Skeletal muscle satellite cell (primary cell): ENCODE results near the gene TMC7.

Source experiments
- H3K27me3 ChIP-seq: 2 replicates; pipeline ENCODE4 v1.7.0; 2013; ENCODE audit warnings: low read length; ENCODE audit not compliant: control insufficient read depth, insufficient read depth
- H3K36me3 ChIP-seq: 2 replicates; pipeline ENCODE4 v1.7.0; 2013; ENCODE audit warnings: mild to moderate bottlenecking, control low read depth, low read length; ENCODE audit not compliant: insufficient read depth
- H3K4me1 ChIP-seq: 2 replicates; pipeline ENCODE4 v1.7.0; 2013; ENCODE audit warnings: low read length; ENCODE audit not compliant: control insufficient read depth, insufficient read depth
- H3K4me2 ChIP-seq: 2 replicates; pipeline ENCODE4 v1.7.0; 2013; ENCODE audit warnings: mild to moderate bottlenecking, low read length
- H3K4me3 ChIP-seq: 2 replicates; pipeline ENCODE4 v1.7.0; 2013; ENCODE audit warnings: low read length
- H3K9ac ChIP-seq: 2 replicates; pipeline ENCODE4 v1.7.0; 2013; ENCODE audit warnings: mild to moderate bottlenecking, low read depth, low read length, moderate library complexity
- H3K9me3 ChIP-seq: replicated peaks from 2 replicates; pipeline ENCODE4 v1.7.0; 2013; ENCODE audit warnings: mild to moderate bottlenecking, control low read depth, low read length

Gene TMC7

DNA sequence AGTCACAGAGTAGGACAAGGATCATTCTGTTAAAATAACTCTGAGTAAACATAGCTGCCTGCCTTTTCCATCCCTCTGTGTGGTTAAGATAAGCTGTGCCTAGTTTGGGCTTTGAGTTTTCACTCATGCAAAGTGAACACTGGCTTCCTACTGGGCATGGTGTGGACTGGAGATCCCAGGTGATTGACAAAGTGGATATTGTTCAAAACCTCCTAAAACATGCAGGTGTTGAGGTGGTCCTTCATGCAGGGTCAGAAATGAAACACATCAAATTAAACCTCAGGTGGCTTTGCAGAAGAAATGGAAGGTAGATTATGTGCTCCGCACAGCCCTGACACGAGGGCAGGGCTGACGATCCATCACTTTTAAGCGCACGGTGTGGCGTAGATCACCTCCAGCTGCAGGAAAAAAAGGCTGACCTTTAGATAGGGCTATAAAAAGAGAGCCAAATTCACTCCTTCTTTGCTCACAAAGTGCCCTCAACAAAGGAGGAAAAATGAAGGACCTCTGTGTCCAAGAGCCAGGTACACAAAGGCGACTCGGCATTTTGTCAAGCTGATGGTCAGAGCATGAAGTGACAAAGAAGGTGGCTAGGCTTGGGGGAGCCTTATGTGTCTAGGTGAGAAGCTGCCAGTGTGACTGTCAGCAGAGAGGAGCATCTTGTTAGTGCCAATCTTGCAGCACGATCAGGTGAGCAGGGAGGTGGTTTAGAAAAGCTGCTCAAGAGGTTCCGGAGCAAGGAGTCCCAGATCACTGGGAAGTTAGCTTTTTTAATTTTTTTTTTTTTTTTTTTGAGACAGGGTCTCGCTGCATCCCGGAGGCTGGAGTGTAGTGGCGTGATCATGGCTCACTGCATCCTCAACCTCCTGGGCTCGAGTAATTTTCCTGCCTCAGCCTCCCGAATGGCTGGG, 110.2 kb downstream of the TMC7 start:
- Histone ChIP-seq H3K9ac (no peak overlapping the region), H3K36me3 (no peaks in the 10 kb centered on the region), H3K4me3 (no peak overlapping the region), H3K9me3 (no peaks in the 10 kb centered on the region), H3K4me1 (peaks cover 14% of the 10 kb centered on the region), H3K27me3 (no peaks in the 10 kb centered on the region), H3K4me2 (no peak overlapping the region)

DNA sequence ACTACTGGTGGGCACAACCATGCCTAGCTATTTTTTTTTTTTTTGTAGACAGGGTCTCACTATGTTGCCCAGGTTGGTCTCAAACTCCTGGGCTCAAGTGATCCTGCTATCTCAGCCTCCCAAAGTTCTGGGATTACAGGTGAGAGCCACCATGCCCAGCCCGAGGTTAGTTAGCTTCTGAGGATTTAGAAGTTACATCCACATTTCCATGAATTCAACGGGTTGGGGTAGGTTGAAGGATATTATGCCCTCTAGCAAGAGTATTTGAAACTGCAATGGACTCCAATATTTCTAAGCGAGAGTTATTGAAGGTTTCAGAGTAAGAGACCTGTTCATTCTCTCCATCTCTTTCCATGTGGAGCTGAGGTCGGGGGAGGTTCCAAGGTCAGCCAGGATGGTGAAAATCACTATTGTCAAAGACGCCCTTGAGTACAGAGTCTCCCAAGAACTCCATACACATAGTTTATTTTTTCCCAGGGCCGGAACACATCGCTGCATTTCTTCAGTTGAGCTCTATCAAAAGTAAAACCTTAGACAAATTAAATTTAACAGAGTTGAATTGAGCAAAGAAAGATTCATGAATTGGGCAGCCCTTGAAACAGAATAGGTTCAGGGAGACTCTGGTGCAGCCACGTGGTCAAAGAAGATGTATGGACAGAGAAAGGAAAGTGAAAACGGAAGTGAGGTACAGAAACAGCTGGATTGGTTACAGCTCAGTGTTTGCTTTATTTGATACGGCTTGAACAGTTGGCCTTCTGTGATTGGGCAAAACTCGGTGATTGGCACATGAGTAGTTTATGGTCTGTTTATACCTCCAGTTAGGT, 111.0 kb downstream of the TMC7 start:
- H3K27me3 ChIP-seq, result no peaks in the 10 kb centered on the region
- H3K4me1 ChIP-seq, result peaks cover 14% of the 10 kb centered on the region
- H3K9ac ChIP-seq, result no peak overlapping the region
- no peak overlapping the region for H3K4me3 ChIP-seq
- H3K4me2 ChIP-seq, result no peak overlapping the region
- H3K36me3 ChIP-seq, result no peaks in the 10 kb centered on the region
- no peaks in the 10 kb centered on the region for H3K9me3 ChIP-seq

GRCh38 chr16:19095654-19096053, 111.9 kb downstream of the TMC7 start:
- no peak overlapping the region for H3K4me2 ChIP-seq
- no peaks in the 10 kb centered on the region for H3K9me3 ChIP-seq
- H3K9ac ChIP-seq, result no peak overlapping the region
- no peaks in the 10 kb centered on the region for H3K36me3 ChIP-seq
- H3K4me3 ChIP-seq, result no peak overlapping the region
- peaks cover 14% of the 10 kb centered on the region for H3K4me1 ChIP-seq
- H3K27me3 ChIP-seq, result no peaks in the 10 kb centered on the region

DNA sequence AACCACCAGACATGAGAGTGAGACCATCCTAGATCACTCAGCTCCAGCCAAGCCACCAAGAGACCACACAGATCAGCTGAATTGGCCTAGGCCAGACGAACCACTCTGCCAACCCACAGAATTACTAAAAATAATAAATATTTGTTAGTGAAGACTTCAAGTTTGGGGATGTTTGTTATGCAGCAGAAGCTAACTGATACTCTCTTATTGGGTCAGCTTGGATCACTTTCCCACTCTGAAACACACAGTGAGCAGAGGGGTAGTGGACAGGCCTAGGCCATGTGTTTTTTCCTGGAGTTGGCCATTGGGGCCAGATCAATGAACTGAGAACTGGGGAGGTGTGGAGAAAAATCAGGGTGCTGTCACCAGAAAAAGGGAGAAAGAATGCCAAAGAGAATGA, 114.4 kb downstream of the TMC7 start:
- no peak overlapping the region for H3K4me2 ChIP-seq
- no peaks in the 10 kb centered on the region for H3K27me3 ChIP-seq
- H3K36me3 ChIP-seq, result no peaks in the 10 kb centered on the region
- H3K4me3 ChIP-seq, result no peak overlapping the region
- H3K9ac ChIP-seq, result no peak overlapping the region
- peaks cover 10% of the 10 kb centered on the region for H3K4me1 ChIP-seq
- no peaks in the 10 kb centered on the region for H3K9me3 ChIP-seq

- no peaks in the 10 kb centered on the region for H3K9me3 ChIP-seq
- no peak overlapping the region for H3K4me3 ChIP-seq
- no peaks in the 10 kb centered on the region for H3K36me3 ChIP-seq
- H3K4me1 ChIP-seq, result peaks cover 9% of the 10 kb centered on the region
- H3K27me3 ChIP-seq, result no peaks in the 10 kb centered on the region
- H3K9ac ChIP-seq, result no peak overlapping the region
- peak overlapping the region; percentile 30 for H3K4me2 ChIP-seq
These were observed 118.6 kb downstream of the TMC7 start for GRCh38 chr16:19102187-19102872.

DNA sequence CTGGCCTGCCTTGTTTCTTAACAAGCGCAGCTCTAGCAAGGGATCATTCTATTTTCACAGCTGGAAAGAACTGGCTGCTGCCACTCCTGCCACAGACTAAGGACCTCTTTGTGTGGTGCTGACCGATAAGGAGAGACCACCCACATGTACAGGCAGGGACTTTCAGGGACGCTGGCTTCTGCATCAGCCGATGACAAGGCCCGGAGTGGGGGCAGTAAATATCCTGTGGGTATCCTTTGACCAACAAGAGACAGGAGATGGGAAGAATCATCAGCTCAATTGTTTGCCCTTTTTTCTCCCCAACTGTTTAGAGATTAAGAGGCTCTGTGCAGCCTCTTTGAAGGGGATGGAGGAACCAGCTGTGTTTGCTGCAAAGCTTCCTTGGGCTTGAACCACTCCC, 120.9 kb downstream of the TMC7 start:
- Histone ChIP-seq H3K4me1 (peaks cover 18% of the 10 kb centered on the region), H3K4me3 (no peak overlapping the region), H3K9ac (no peak overlapping the region), H3K9me3 (no peaks in the 10 kb centered on the region), H3K4me2 (no peak overlapping the region), H3K36me3 (no peaks in the 10 kb centered on the region), H3K27me3 (no peaks in the 10 kb centered on the region)

GRCh38 chr16:19105131-19105530, 121.4 kb downstream of the TMC7 start:
- Histone ChIP-seq H3K9ac (no peak overlapping the region), H3K9me3 (no peaks in the 10 kb centered on the region), H3K27me3 (no peaks in the 10 kb centered on the region), H3K36me3 (no peaks in the 10 kb centered on the region), H3K4me1 (peaks cover 18% of the 10 kb centered on the region), H3K4me3 (no peak overlapping the region), H3K4me2 (no peak overlapping the region)

GRCh38 chr16:19105891-19106624, 122.3 kb downstream of the TMC7 start:
- Histone ChIP-seq H3K36me3 (no peaks in the 10 kb centered on the region), H3K9ac (no peak overlapping the region), H3K4me1 (peaks cover 18% of the 10 kb centered on the region), H3K9me3 (no peaks in the 10 kb centered on the region), H3K4me2 (no peak overlapping the region), H3K4me3 (no peak overlapping the region), H3K27me3 (no peaks in the 10 kb centered on the region)

DNA sequence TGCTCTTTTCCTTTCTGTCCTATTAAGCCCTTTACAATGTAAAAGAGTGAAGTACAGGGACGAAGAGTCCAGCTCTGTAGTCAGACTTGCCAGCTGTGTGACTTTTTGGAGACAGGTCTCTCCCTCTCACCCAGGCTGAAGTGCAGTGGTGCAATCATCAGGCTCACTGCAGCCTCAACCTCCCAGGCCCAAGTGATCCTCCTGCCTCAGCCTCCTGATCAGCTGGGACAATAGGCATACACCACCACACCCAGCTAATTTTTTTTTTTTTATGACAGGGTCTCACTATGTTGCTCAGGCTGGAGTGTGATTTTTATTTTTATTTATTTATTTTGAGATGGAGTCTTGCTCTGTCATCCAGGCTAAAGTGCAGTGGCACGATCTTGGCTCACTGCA, 122.9 kb downstream of the TMC7 start:
- no peaks in the 10 kb centered on the region for H3K27me3 ChIP-seq
- H3K4me3 ChIP-seq, result no peak overlapping the region
- no peak overlapping the region for H3K4me2 ChIP-seq
- no peaks in the 10 kb centered on the region for H3K36me3 ChIP-seq
- H3K4me1 ChIP-seq, result peaks cover 18% of the 10 kb centered on the region
- H3K9me3 ChIP-seq, result no peaks in the 10 kb centered on the region
- H3K9ac ChIP-seq, result no peak overlapping the region

GRCh38 chr16:19108409-19109287, 124.9 kb downstream of the TMC7 start:
- H3K27me3 ChIP-seq, result no peaks in the 10 kb centered on the region
- H3K4me1 ChIP-seq, result peaks cover 22% of the 10 kb centered on the region
- no peak overlapping the region for H3K9ac ChIP-seq
- no peaks in the 10 kb centered on the region for H3K36me3 ChIP-seq
- no peak overlapping the region for H3K4me2 ChIP-seq
- H3K4me3 ChIP-seq, result no peak overlapping the region
- no peaks in the 10 kb centered on the region for H3K9me3 ChIP-seq
